ENCODE data around the gene GPR148.
"Not testable (repeated sequence)": the region's sequence is repeated elsewhere in the genome, so short reads cannot be mapped to it uniquely, and the experiment has no call there.

The GPR148 gene, protein sequence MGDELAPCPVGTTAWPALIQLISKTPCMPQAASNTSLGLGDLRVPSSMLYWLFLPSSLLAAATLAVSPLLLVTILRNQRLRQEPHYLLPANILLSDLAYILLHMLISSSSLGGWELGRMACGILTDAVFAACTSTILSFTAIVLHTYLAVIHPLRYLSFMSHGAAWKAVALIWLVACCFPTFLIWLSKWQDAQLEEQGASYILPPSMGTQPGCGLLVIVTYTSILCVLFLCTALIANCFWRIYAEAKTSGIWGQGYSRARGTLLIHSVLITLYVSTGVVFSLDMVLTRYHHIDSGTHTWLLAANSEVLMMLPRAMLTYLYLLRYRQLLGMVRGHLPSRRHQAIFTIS

DNA sequence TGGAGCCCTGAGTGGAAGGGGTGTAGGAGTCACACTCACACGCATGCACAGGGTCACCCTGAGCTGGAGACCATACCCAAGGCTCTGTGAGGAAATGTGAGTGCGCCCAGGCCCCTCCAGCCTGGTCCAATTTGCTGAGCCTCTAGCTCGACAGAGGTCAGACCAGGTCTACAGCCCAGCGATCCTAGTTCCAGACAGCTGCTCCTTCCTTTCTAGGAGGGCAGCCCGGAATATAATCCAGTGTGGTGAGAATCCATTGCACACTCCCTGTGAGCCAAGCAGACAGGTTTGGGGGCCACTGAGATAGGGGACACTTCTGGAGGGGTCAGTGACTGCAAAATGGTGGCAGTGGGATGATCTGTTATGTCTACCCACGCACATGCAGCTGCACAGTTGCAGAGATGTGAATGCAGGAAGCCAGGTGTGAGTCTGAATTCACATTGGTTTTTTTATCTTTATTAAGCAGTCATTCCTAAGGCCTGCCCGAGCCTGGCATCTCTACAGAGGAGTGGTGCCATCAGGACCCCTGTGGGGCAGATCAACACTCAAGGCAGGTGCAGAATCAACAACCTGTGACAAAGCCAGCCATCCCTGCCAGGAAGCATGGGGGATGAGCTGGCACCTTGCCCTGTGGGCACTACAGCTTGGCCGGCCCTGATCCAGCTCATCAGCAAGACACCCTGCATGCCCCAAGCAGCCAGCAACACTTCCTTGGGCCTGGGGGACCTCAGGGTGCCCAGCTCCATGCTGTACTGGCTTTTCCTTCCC lies at the start of gene GPR148:
GPR148 (plus strand) TSS at position 522 of the 768 bp plus-strand sequence; CDS start at position 604, 82 bp downstream.
- Histone ChIP-seq H3K4me1 (peaks cover 6% of the 10 kb centered on the region; the same call in 1 of the 2 replicates), H3K27me3 (ENCODE audit: low read depth) (no peaks in the 10 kb centered on the region), H3K36me3 (replicated peaks) (no peaks in the 10 kb centered on the region), H3K4me3 (peak within 1 kb of the TSS; percentile 38), H3K9me3 (no peaks in the 10 kb centered on the region)
- in situ Hi-C loops (cut with MboI; ENCODE audit: low sequenced_read_pairs): no loop called here
- no peak for DNase-seq (ENCODE audit: low spot score in 2 of 2)

DNA sequence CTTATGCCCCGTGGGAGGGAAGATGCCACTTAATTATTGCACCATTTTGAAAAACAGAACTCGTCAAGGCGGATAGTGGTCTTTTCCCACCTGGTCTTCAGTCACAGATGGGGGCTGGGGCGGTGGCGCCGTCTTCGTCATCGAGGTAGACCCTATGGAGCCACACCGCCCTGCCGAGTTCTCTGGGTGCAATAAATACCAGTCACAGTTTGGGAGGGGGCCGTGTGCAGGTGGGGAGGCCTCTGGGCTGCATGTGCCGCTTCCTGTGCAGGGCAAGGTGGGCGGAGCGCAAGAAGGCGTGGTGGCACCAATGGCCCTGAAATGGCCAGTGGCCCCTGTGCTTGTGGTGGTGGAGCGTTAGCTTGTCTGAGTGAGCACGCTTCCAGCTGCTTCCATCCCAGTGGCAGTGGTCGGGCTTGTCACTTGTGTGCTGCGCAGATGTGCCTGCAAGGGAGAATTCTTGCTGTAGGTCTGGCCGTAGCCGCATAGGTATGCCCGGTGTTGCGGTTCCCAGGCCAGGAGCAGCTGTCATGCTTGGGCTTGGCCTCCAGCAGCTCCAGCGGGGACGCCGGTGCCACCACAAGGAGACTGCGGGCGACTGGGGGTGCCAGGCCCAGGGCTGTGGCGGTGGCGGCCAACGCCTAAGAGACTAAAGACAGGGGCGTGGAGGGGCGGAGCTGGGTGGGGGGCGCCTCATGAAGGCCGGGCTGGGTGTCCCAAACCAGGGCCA lies 36.7 kb upstream of the GPR148 start:
- in situ Hi-C loops (cut with MboI; ENCODE audit: low sequenced_read_pairs); H3K27me3 ChIP-seq (ENCODE audit: low read depth); H3K9me3 ChIP-seq; H3K4me3 ChIP-seq; DNase-seq (ENCODE audit: low spot score in 2 of 2); H3K4me1 ChIP-seq; H3K36me3 ChIP-seq (replicated peaks): not testable (repeated sequence)

DNA sequence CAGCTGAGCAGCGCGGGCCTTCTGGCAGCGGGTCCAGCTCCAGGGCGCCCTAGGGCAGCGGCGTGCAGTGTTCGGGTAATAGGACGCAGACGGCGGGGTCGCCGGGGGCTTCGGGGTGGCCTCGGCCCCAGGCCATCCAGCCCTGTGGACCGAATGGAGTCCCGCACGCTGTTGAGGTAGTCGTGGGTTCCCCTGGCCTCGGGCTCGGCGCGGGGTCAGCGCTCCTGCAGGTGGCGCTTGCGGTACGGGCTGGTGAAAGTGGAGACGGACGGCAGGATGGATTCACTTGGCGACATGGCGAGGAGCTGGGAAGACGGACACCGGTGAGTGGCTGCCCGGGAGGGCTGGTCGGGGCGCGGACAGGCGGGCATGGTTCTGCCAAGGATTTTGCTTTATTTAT lies 35.4 kb upstream of the GPR148 start:
- DNase-seq (ENCODE audit: low spot score in 2 of 2): peak; percentile 2 to 78
- H3K36me3 ChIP-seq (replicated peaks); H3K4me3 ChIP-seq; H3K4me1 ChIP-seq; H3K27me3 ChIP-seq (ENCODE audit: low read depth); in situ Hi-C loops (cut with MboI; ENCODE audit: low sequenced_read_pairs); H3K9me3 ChIP-seq: not testable (repeated sequence)

DNA sequence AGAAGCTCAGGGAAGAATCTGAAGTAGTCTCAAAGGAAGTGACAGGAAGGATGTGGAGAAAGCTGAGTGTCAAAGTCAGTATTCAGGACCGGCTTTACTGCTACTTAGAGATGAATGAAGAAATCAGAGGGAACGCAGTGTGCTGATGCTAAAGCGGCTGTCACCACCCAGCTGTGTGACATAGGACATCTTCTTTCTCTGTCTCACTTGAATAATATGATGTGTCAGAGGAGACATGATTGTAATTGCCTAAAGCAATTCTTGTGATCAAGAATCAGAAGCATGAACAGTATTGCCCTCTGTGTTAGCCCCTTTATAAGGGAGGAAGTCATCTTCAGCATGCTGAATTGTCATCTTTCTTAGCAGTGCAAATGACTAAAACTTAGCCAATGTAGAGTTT lies 25.6 kb upstream of the GPR148 start:
- H3K27me3 ChIP-seq (ENCODE audit: low read depth); in situ Hi-C loops (cut with MboI; ENCODE audit: low sequenced_read_pairs); H3K36me3 ChIP-seq (replicated peaks); H3K4me3 ChIP-seq; H3K4me1 ChIP-seq; DNase-seq (ENCODE audit: low spot score in 2 of 2); H3K9me3 ChIP-seq: not testable (repeated sequence)

DNA sequence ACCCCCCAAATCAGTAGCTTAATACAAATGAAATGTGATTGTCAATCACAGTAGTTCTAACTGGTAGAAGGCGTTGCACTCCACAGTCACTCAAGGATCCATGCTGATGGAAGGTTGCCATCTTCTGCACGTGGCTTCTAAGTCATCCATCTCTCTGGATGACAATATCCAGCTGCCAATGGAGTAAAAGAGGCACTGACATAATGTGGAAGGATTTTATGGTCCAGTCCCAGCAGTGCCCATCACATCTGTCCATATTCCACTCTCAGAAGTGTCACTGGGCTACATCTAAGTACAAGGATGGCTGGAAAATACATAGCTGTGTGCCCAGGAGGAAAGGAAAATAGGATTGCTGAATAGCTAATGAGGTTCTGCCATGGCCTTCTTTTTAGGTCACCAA lies 14.1 kb upstream of the GPR148 start:
- H3K4me3 ChIP-seq; in situ Hi-C loops (cut with MboI; ENCODE audit: low sequenced_read_pairs); H3K27me3 ChIP-seq (ENCODE audit: low read depth); H3K36me3 ChIP-seq (replicated peaks); H3K4me1 ChIP-seq; H3K9me3 ChIP-seq; DNase-seq (ENCODE audit: low spot score in 2 of 2): not testable (repeated sequence)

DNA sequence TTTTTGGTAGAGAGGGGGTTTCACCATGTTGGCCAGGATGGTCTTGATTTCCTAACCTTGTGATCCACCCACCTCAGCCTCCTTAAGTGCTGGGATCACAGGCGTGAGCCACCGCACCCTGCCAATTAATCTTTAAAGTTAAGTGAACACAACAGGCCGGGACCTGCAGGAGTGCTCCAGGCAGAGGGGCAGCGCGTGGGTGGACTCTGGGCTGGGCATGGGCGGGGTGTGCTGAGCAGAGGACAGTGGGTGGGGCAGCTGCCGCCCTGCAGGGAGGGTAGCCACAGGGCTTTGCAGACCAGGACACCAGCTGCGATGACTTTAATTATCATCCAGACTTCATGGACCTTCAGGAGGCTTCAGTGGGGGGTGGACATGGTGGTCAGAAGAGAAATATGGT lies 8.8 kb upstream of the GPR148 start:
- no peaks in the 10 kb centered on the region for H3K27me3 ChIP-seq (ENCODE audit: low read depth)
- no peaks in the 10 kb centered on the region for H3K36me3 ChIP-seq (replicated peaks)
- no peak overlapping the region for H3K4me3 ChIP-seq
- no peaks in the 10 kb centered on the region for H3K4me1 ChIP-seq
- H3K9me3 ChIP-seq: no peaks in the 10 kb centered on the region
- DNase-seq (ENCODE audit: low spot score in 2 of 2): no peak
- in situ Hi-C loops (cut with MboI; ENCODE audit: low sequenced_read_pairs): no loop called here

DNA sequence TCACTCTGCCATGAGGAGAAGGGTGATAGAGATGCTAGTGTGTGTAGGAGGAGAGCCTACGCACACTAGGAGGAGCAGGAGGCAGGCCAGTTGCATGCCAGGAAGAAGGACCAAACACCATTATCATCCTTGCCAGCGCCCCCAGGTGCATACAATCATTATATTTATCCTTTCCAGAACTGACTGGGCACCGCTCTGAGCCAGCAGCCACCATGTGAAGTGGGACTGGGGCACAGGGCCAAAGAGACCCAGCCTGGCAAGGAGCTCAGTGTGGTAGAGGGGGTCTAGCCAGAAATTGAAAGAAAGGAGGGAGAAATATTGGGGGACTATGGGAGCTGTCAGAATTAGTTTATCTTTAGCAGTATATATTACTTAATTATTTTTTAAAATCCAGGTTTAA lies 8.3 kb upstream of the GPR148 start:
- no peak overlapping the region for H3K4me3 ChIP-seq
- no peak for DNase-seq (ENCODE audit: low spot score in 2 of 2)
- in situ Hi-C loops (cut with MboI; ENCODE audit: low sequenced_read_pairs): no loop called here
- H3K27me3 ChIP-seq (ENCODE audit: low read depth): no peaks in the 10 kb centered on the region
- H3K9me3 ChIP-seq: no peaks in the 10 kb centered on the region
- no peaks in the 10 kb centered on the region for H3K4me1 ChIP-seq
- H3K36me3 ChIP-seq (replicated peaks): no peaks in the 10 kb centered on the region

DNA sequence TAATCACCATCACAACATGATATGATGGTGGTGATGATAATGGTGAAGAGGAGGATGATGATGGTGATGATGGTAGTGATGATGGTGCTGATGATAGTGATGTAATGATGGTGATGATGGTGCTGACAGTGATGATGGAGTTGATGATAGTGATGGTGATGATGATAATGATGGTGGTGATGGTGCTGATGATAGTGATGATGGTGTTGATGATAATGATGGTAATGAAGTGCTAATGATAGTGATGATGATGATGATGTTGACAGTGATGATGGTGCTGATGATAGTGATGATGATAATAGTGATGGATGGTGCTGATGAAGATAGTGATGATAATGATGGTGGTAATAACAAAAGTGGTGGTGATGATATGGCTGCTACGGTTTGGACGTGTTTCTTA lies 4.4 kb upstream of the GPR148 start:
- no peak for DNase-seq (ENCODE audit: low spot score in 2 of 2)
- in situ Hi-C loops (cut with MboI; ENCODE audit: low sequenced_read_pairs): no loop called here

DNA sequence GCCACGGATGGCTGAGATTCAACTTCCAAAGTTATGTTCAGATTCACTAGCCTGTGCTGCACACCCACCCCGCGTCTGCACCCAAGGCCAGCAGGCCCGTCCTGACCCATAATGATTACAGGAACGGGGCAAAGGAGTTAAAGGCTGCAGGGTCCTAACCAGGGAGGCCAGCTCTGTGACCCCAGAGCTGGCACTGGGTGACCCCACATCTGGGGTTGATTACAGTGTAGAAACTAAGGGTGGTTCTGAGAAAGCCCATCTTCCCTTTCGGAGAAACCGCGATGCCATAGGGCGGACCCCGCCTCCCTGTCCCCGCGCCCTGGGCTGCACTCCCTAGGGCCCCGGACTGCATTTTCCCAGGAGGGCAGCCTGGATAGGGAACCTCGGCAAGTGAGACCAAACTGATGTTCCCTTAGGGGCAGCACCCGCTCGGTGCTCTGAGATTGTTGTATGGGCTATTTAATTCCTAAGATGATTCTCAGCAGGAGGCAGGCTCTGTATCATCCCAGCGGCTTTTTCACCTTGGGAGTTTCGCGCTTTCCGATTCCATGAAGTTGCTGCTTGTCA lies 2.2 kb upstream of the GPR148 start:
- H3K4me1 ChIP-seq: peaks cover 6% of the 10 kb centered on the region; the same call in 1 of the 2 replicates
- H3K4me3 ChIP-seq: peak overlapping the region; percentile 38
- in situ Hi-C loops (cut with MboI; ENCODE audit: low sequenced_read_pairs): no loop called here
- DNase-seq (ENCODE audit: low spot score in 2 of 2): no peak
- H3K36me3 ChIP-seq (replicated peaks): no peaks in the 10 kb centered on the region
- H3K9me3 ChIP-seq: no peaks in the 10 kb centered on the region
- H3K27me3 ChIP-seq (ENCODE audit: low read depth): no peaks in the 10 kb centered on the region

More for the DNA sequence above, 4.4 kb upstream of the GPR148 start:
- Histone ChIP-seq H3K9me3 (no peaks in the 10 kb centered on the region), H3K36me3 (replicated peaks) (no peaks in the 10 kb centered on the region), H3K27me3 (ENCODE audit: low read depth) (no peaks in the 10 kb centered on the region), H3K4me3 (no peak overlapping the region), H3K4me1 (peaks cover 6% of the 10 kb centered on the region; the same call in 1 of the 2 replicates)

DNA sequence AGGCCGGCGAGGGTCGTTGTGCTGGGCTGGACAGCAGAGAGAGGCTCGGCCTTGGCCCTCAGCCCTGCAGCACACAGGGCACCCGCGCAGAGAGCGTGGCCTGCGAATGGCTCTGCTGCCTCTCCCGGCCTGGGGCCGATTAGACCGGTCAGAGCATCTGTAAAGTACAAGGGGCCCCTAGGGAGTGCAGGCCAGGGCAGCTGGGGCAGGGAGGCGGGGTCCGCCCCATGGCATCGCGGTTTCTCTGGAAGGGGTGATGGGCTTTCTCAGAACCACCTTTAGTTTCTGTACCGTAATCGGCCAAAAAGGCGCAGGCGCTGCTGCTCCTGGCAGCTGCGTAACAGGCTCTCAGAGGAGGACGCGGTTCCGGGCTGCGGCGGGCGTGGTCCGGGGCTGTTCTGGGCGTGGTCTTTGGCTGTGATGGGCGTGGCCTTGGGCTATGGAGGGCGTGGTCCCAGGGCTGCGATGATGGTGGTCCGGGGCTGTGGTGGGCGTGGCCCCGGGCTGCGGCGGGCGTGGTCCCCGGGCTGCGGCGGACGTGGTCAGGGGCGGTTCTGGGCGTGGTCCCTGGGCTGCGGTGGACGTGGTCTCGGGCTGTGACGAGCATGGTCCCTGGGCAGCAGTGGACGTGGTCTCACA lies 1.5 kb upstream of the GPR148 start:
- no peaks in the 10 kb centered on the region for H3K36me3 ChIP-seq (replicated peaks)
- H3K27me3 ChIP-seq (ENCODE audit: low read depth): no peaks in the 10 kb centered on the region
- H3K9me3 ChIP-seq: no peaks in the 10 kb centered on the region
- DNase-seq (ENCODE audit: low spot score in 2 of 2): peak; percentile 70 to 96
- peaks cover 6% of the 10 kb centered on the region; the same call in 1 of the 2 replicates for H3K4me1 ChIP-seq
- in situ Hi-C loops (cut with MboI; ENCODE audit: low sequenced_read_pairs): no loop called here
- H3K4me3 ChIP-seq: peak overlapping the region; percentile 38

DNA sequence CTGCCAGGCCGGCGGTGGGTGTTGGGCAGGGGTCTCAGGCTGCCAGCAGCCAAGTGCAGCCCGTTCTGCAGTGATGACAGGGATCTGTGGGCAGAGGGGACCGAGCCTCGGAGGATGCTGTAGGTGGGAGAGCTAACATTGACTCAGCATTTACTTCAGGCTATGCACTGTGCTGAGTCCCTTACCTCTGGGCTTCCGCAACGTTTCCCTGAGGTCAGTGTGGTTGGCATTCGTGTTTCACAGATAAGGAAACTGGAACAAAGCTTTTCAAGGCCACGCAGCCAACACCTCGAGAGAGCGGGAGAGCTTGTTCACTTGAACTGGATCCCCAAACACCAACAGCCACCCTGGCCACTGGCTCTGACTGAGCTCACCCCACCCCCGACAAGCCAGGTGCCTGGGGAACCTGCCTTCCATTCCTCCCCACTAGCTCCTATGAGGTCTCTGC lies 839 bp upstream of the GPR148 start:
- Histone ChIP-seq H3K36me3 (replicated peaks) (no peaks in the 10 kb centered on the region), H3K9me3 (no peaks in the 10 kb centered on the region), H3K27me3 (ENCODE audit: low read depth) (no peaks in the 10 kb centered on the region), H3K4me3 (peak overlapping the region; percentile 38), H3K4me1 (peaks cover 6% of the 10 kb centered on the region; the same call in 1 of the 2 replicates)
- DNase-seq (ENCODE audit: low spot score in 2 of 2): no peak
- in situ Hi-C loops (cut with MboI; ENCODE audit: low sequenced_read_pairs): no loop called here

DNA sequence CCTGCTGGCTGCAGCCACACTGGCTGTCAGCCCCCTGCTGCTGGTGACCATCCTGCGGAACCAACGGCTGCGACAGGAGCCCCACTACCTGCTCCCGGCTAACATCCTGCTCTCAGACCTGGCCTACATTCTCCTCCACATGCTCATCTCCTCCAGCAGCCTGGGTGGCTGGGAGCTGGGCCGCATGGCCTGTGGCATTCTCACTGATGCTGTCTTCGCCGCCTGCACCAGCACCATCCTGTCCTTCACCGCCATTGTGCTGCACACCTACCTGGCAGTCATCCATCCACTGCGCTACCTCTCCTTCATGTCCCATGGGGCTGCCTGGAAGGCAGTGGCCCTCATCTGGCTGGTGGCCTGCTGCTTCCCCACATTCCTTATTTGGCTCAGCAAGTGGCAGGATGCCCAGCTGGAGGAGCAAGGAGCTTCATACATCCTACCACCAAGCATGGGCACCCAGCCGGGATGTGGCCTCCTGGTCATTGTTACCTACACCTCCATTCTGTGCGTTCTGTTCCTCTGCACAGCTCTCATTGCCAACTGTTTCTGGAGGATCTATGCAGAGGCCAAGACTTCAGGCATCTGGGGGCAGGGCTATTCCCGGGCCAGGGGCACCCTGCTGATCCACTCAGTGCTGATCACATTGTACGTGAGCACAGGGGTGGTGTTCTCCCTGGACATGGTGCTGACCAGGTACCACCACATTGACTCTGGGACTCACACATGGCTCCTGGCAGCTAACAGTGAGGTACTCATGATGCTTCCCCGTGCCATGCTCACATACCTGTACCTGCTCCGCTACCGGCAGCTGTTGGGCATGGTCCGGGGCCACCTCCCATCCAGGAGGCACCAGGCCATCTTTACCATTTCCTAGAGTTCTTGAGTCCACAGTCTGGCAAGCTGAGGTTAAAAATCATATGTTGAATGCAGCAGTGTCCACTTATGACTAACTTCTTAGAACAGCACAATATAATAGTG lies 741 bp downstream of the GPR148 start:
- no peak for DNase-seq (ENCODE audit: low spot score in 2 of 2)
- H3K4me3 ChIP-seq: no peak overlapping the region
- H3K27me3 ChIP-seq (ENCODE audit: low read depth): no peaks in the 10 kb centered on the region
- in situ Hi-C loops (cut with MboI; ENCODE audit: low sequenced_read_pairs): no loop called here
- H3K36me3 ChIP-seq (replicated peaks): no peaks in the 10 kb centered on the region
- no peaks in the 10 kb centered on the region for H3K9me3 ChIP-seq
- H3K4me1 ChIP-seq: peaks cover 6% of the 10 kb centered on the region; the same call in 1 of the 2 replicates

Measured in HAP-1 (cell line).